GM18511 (cell line): ENCODE results near the gene EVC.

Source experiments
- ATAC-seq: cut with Tn5 transposase; IDR thresholded peaks from one replicate; pipeline ENCODE4 v1.9.1; 2021; ENCODE audit warnings: mild to moderate bottlenecking, moderate library complexity; ENCODE audit not compliant: unreplicated experiment

EVC gene

GRCh38 chr4:5730436-5730835, 19.4 kb downstream of the EVC start:
- no peak for ATAC-seq

- no peak for ATAC-seq
These were observed 20.3 kb downstream of the EVC start for GRCh38 chr4:5730993-5731990.

GRCh38 chr4:5732158-5732557, 21.2 kb downstream of the EVC start:
- no peak for ATAC-seq

GRCh38 chr4:5734853-5735252, 23.9 kb downstream of the EVC start:
- no peak for ATAC-seq

GRCh38 chr4:5735463-5735862, 24.5 kb downstream of the EVC start:
- no peak for ATAC-seq

- no peak for ATAC-seq
These were observed 27.1 kb downstream of the EVC start for GRCh38 chr4:5738061-5738460.

GRCh38 chr4:5742388-5742787, 31.4 kb downstream of the EVC start:
- ATAC-seq, result no peak

- no peak for ATAC-seq
These were observed 32.0 kb downstream of the EVC start for GRCh38 chr4:5742968-5743367.

GRCh38 chr4:5746250-5746649, 35.2 kb downstream of the EVC start:
- ATAC-seq, result no peak

- ATAC-seq, result no peak
These were observed 36.1 kb downstream of the EVC start for GRCh38 chr4:5746829-5747737.

- no peak for ATAC-seq
These were observed 36.9 kb downstream of the EVC start for GRCh38 chr4:5747738-5748375.

GRCh38 chr4:5749568-5749967, 38.6 kb downstream of the EVC start:
- no peak for ATAC-seq

- no peak for ATAC-seq
These were observed 39.3 kb downstream of the EVC start for GRCh38 chr4:5750052-5750945.

- no peak for ATAC-seq
These were observed 40.1 kb downstream of the EVC start for GRCh38 chr4:5750946-5751665.

GRCh38 chr4:5751666-5752375, 40.8 kb downstream of the EVC start:
- no peak for ATAC-seq

- ATAC-seq, result no peak
These were observed 41.6 kb downstream of the EVC start for GRCh38 chr4:5752376-5753184.

GRCh38 chr4:5753366-5753765, 42.4 kb downstream of the EVC start:
- ATAC-seq, result no peak
